ENCODE results near the gene TCTA.

DNA sequence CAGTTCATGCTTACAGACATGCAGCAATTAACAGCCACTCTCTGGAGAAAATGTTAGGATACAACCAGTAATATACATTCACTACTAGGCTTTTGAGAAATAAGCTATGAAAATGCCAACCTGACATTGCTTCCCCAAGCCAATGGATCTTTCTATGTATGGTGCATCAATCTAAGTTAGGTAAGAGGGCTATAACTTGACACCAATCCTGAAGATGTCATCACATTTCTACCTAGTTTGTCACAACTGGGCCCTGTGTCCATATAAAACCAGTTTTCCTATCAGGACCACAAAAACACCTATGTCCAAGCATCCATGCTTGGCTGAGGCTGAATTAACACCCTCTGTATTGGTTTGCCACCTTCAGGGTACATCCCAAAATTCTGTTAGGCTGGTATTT is 40.3 kb upstream of the TCTA start:
- TF ChIP-seq, protein P1, sequence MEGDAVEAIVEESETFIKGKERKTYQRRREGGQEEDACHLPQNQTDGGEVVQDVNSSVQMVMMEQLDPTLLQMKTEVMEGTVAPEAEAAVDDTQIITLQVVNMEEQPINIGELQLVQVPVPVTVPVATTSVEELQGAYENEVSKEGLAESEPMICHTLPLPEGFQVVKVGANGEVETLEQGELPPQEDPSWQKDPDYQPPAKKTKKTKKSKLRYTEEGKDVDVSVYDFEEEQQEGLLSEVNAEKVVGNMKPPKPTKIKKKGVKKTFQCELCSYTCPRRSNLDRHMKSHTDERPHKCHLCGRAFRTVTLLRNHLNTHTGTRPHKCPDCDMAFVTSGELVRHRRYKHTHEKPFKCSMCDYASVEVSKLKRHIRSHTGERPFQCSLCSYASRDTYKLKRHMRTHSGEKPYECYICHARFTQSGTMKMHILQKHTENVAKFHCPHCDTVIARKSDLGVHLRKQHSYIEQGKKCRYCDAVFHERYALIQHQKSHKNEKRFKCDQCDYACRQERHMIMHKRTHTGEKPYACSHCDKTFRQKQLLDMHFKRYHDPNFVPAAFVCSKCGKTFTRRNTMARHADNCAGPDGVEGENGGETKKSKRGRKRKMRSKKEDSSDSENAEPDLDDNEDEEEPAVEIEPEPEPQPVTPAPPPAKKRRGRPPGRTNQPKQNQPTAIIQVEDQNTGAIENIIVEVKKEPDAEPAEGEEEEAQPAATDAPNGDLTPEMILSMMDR (conservative IDR thresholded peaks at IDR 0.05 in 1 of 2, IDR thresholded peaks at IDR 0.05 in 1 of 2; ENCODE audit: extremely low read depth in 1 of 2, insufficient read depth in 1 of 2, low read depth in 1 of 2, low read length in 2 of 2): no peak
- TF ChIP-seq EZH2 (IDR thresholded peaks at IDR 0.05; ENCODE audit: borderline replicate concordance, low read length): no peak

Data from mammary epithelial cell (primary cell).